NK-92 (cell line): ENCODE data around the gene PRR35.

Experiments
- DNase-seq: peaks from one replicate; lab custom pipeline; 2025; ENCODE audit not compliant: unreplicated experiment; lab: John Stamatoyannopoulos, UW

Gene PRR35

GRCh38 chr16:560204-560700 lies at the start of gene PRR35:
Gene PRR35, plus strand, starts transcription at chr16:560394. Its CDS starts 2,901 bp downstream, at chr16:563295.
- no peak for DNase-seq

GRCh38 chr16:512802-513201 lies 47.4 kb upstream of the PRR35 start:
- DNase-seq: no peak

GRCh38 chr16:513950-514349 lies 46.2 kb upstream of the PRR35 start:
- no peak for DNase-seq

GRCh38 chr16:515175-515938 lies 44.8 kb upstream of the PRR35 start:
- no peak for DNase-seq

GRCh38 chr16:515939-516226 lies 44.3 kb upstream of the PRR35 start:
- no peak for DNase-seq

GRCh38 chr16:516301-516700 lies 43.9 kb upstream of the PRR35 start:
- no peak for DNase-seq

GRCh38 chr16:518858-519257 lies 41.3 kb upstream of the PRR35 start:
- no peak for DNase-seq

- no peak for DNase-seq
These were observed 40.8 kb upstream of the PRR35 start for GRCh38 chr16:519425-519824.

GRCh38 chr16:519841-520687 lies 40.1 kb upstream of the PRR35 start:
- no peak for DNase-seq

- no peak for DNase-seq
These were observed 39.3 kb upstream of the PRR35 start for GRCh38 chr16:520847-521246.

GRCh38 chr16:521381-522210 lies 38.6 kb upstream of the PRR35 start:
- no peak for DNase-seq

GRCh38 chr16:522320-523096 lies 37.7 kb upstream of the PRR35 start:
- no peak for DNase-seq

GRCh38 chr16:523097-523741 lies 37.0 kb upstream of the PRR35 start:
- no peak for DNase-seq

GRCh38 chr16:524274-525040 lies 35.7 kb upstream of the PRR35 start:
- DNase-seq: no peak

GRCh38 chr16:525123-525519 lies 35.1 kb upstream of the PRR35 start:
- no peak for DNase-seq

GRCh38 chr16:525520-526180 lies 34.5 kb upstream of the PRR35 start:
- no peak for DNase-seq

GRCh38 chr16:526181-527014 lies 33.8 kb upstream of the PRR35 start:
- no peak for DNase-seq
